Gastroesophageal sphincter (tissue), 3 donors: Measurements from ENCODE around the gene ACCSL.

Experiments
- CTCF ChIP-seq, 4 experiments: fragments of 200-600 bp in 2 of 4; fragments of 450-650 bp in 2 of 4; sonication (generic) in 1 of 4; IDR thresholded peaks; one replicate each; pipeline ENCODE4 v1.5.1; 2017 to 2019; ENCODE audit warnings: antibody characterized with exemption in 4 of 4, mild to moderate bottlenecking in 2 of 4, moderate library complexity in 2 of 4
- POLR2A ChIP-seq, 2 donors: fragments of 450-650 bp; IDR thresholded peaks; one replicate each; pipeline ENCODE4 v1.6.1; 2017; ENCODE audit warnings: antibody characterized with exemption in 2 of 2, mild to moderate bottlenecking in 2 of 2, moderate library complexity in 1 of 2

DNA sequence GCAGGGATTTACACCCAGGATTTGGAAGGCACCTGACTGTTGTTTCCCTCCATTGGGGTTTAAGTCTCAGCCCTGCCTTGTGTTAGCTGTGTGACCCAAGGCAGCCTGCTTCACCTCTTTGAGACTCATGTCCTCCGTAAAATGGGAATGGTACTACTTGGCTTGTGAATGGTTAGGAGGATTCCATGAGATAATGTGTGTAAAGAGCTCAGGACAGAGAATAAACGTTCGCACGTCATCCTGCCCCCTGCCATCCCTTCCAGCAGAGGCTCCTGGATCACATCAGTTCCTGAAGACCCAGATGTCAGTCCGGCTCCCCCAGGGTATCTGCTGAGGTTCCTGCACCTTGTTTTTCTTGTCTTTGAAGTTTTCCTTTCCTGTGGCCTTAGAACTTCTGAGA, 16.8 kb upstream of the ACCSL start:
- TF ChIP-seq POLR2A (IDR thresholded peaks at IDR 0.05) (no peak), CTCF (IDR thresholded peaks at IDR 0.05) (no peak)
